ENCODE results near the gene TARS1. TPM values are rescaled to one million over a fixed set of nuclear protein-coding genes. Genes with fewer than 3 reads are reported as not detected.
"Not testable (repeated sequence)": the region's sequence is repeated elsewhere in the genome, so short reads cannot be mapped to it uniquely, and the experiment has no call there.

Gene TARS1
- total and polyA plus RNA-seq, 7 donors, result 81.7 to 151 (median 117) TPM

- no peak for DNase-seq
- intact Hi-C loops (cut with DNase I), result no loop called here
- Histone ChIP-seq H3K9me3 (peaks cover 0 to 2% (median 0%) of the 10 kb centered on the region in 4 donors), H3K27me3 (no peaks in the 10 kb centered on the region), H3K4me3 (no peak overlapping the region), H3K27ac (no peak overlapping the region), H3K36me3 (no peaks in the 10 kb centered on the region), H3K4me1 (no peaks in the 10 kb centered on the region)
- 30 to 79% methylated on average over 1 of the region's 1 CpG for WGBS, 2 donors
- TF ChIP-seq CTCF (IDR thresholded peaks at IDR 0.05) (no peak), POLR2A (IDR thresholded peaks at IDR 0.05) (no peak), POLR2AphosphoS5 (IDR thresholded peaks at IDR 0.05) (no peak), EP300 (IDR thresholded peaks at IDR 0.05) (no peak)
Measured at GRCh38 chr5:33432656-33433055, 8.1 kb upstream of the TARS1 start.

- no peaks in the 10 kb centered on the region for H3K4me1 ChIP-seq
- H3K27me3 ChIP-seq, result no peaks in the 10 kb centered on the region
- H3K4me3 ChIP-seq, result no peak overlapping the region
- TF ChIP-seq CTCF (IDR thresholded peaks at IDR 0.05) (no peak), POLR2AphosphoS5 (IDR thresholded peaks at IDR 0.05) (no peak), EP300 (IDR thresholded peaks at IDR 0.05) (no peak), POLR2A (IDR thresholded peaks at IDR 0.05) (no peak)
- no peak overlapping the region for H3K27ac ChIP-seq
- 12 to 52% methylated on average over 4 of the region's 4 CpGs for WGBS, 2 donors
- peaks cover 0 to 2% (median 0%) of the 10 kb centered on the region in 4 donors for H3K9me3 ChIP-seq
- DNase-seq, result no peak
- intact Hi-C loops (cut with DNase I), result no loop called here
- no peaks in the 10 kb centered on the region for H3K36me3 ChIP-seq
Measured at GRCh38 chr5:33433303-33434240, 7.2 kb upstream of the TARS1 start.

GRCh38 chr5:33435893-33436490 is 4.8 kb upstream of the TARS1 start:
- H3K27me3 ChIP-seq, H3K4me3 ChIP-seq, H3K36me3 ChIP-seq, H3K9me3 ChIP-seq, H3K27ac ChIP-seq: not testable (repeated sequence)
- peaks cover 0 to 13% (median 9%) of the 10 kb centered on the region in 4 donors for H3K4me1 ChIP-seq
- WGBS, 2 donors, result 21 to 24% methylated on average over 5 of the region's 5 CpGs
- TF ChIP-seq CTCF (IDR thresholded peaks at IDR 0.05), result peak; percentile 51 to 75 (median 62)
- DNase-seq, result peak; percentile 84
- intact Hi-C loops (cut with DNase I), result loop anchor here (5.0 kb wide), 1 partner anchor 501 kb away; the partner anchor contains the start of gene RXFP3

GRCh38 chr5:33438996-33439395 is 1.8 kb upstream of the TARS1 start:
- Histone ChIP-seq H3K4me1 (peaks cover 0 to 37% (median 33%) of the 10 kb centered on the region in 4 donors), H3K27me3 (no peaks in the 10 kb centered on the region), H3K27ac (no peak overlapping the region), H3K9me3 (no peaks in the 10 kb centered on the region), H3K36me3 (no peaks in the 10 kb centered on the region), H3K4me3 (no peak overlapping the region)
- intact Hi-C loops (cut with DNase I), result loop anchor here (5.0 kb wide), 1 partner anchor 498 kb away; the partner anchor contains the start of gene RXFP3
- 28 to 78% methylated on average over 6 of the region's 6 CpGs for WGBS, 2 donors
- no peak for DNase-seq
- TF ChIP-seq POLR2AphosphoS5 (IDR thresholded peaks at IDR 0.05) (no peak), POLR2A (IDR thresholded peaks at IDR 0.05) (no peak)

- Histone ChIP-seq H3K4me1 (peaks cover 0 to 47% (median 43%) of the 10 kb centered on the region in 4 donors), H3K36me3 (peaks cover 0 to under 1% (median 0%) of the 10 kb centered on the region in 4 donors), H3K9me3 (no peaks in the 10 kb centered on the region), H3K27ac (peak overlapping the region; percentile 93 to 96 (median 95)), H3K4me3 (peak overlapping the region; percentile 67 to 83 (median 72)), H3K27me3 (no peaks in the 10 kb centered on the region)
- DNase-seq, result no peak
- no peak for TF ChIP-seq POLR2AphosphoS5 (IDR thresholded peaks at IDR 0.05)
- no peak for TF ChIP-seq CTCF (IDR thresholded peaks at IDR 0.05)
- no peak for TF ChIP-seq POLR2A (IDR thresholded peaks at IDR 0.05)
- no peak for TF ChIP-seq EP300 (IDR thresholded peaks at IDR 0.05)
- intact Hi-C loops (cut with DNase I), result loop anchor here (5.0 to 10.0 kb wide), 3 partner anchors 447 to 1475 kb away; partner anchors contain the start of genes BRIX1, RAD1 and RXFP3
- WGBS, 2 donors, result 1 to 7% methylated on average over 18 of the region's 18 CpGs
Measured at GRCh38 chr5:33439905-33440481, 772 bp upstream of the TARS1 start.

Data from sigmoid colon (tissue), 7 donors.